Measurements from ENCODE around the gene MPO. TPM values are rescaled to one million over a fixed set of nuclear protein-coding genes. Genes with fewer than 3 reads are reported as not detected.

MPO gene
- total and polyA plus RNA-seq, 9 of the 15 experiments (the other 6 are each of a cell fraction or from before 2014, with no cell fraction given), result 0.04 to 0.47 (median 0.39) TPM; not detected in 6

DNA sequence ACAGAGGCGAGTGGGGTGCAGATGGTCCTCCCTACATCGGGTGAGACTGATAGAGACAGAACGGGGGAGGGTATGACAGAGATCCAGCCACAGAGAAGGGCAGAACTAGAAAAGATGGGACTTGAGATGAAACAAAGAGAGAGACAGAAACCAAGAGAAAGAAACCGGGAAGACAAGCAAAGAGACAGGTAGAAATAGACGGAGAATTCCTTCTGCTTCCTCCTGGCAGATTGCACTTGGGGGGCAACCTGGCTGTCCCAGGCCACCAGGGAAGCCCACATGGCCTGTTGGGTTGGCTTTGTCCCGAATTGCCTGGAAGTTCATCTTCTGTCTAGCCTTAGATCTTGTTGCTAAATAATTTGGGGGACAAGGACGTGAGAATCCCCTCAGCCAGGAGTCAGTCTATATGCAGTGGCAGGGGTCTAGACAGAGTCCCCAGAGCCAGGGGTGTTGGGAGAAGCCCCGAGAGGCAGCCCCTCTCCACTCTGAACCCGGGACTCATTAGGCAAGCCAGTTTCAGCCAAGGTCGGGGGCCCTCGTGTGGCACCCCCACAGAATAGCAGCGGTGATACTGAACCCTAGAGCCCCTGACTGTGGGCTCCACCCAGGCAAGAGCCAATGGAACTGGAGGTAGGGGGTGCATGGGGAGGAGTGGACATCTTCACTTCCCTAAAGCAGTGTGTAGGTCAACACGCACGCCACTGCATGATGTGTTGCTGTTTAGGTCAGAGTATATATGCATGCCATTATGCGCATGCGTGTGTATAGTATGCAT lies 48.5 kb upstream of the MPO start (continued):
- TF ChIP-seq SMARCB1 (IDR thresholded peaks at IDR 0.05; ENCODE audit: insufficient read length, low read depth), result no peak

DNA sequence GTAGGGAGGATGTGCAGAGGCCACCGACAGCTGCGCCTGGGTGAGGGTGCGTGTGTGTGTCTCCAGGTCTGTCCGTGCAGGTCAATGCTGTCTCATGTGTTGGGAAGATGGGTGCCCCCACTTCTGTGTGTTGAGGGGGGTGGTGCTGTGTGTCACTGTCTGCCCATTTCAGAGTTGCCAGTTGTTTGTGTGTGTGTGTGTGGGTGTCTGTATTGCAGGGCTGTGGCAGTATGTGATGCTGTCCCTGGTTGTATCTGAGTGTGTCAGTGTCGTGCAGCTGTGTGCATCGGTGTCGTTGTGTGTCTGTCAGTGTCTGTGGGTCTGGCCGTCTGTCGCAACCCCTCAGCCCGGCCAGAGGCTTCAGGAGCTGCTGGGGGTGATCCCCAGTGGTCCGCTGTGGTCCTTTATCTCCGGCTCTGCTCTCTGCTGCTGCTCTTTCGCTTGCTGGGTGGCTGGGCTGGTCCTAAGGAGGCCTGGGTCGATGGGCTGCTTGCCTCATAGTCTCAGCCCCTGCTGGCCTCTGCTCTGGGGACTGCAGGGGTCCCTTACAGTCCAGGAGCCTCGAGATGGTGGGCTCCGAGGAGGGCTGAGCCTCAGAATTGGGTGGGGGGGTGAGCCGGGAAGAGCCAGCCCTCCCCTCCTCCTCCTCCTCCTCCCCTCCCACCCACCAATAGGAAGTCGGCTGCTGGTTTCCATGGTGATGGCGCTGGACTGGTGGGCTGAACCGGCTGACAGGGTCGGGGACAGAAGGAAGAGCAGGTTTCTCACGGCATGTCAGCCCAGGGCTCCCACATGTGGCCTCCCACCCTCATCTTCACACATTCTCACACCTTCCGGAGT lies 47.7 kb upstream of the MPO start, which contains the start of gene TSPOAP1:
Gene TSPOAP1, minus strand, starts transcription at position 601 of the 840 bp plus-strand sequence. CDS start 875 bp downstream, outside the sequence.
- peak within 1 kb of the TSS; percentile 99 for H3K27ac ChIP-seq (ENCODE audit: extremely low read depth, low read depth, low read length)
- H3K9me1 ChIP-seq (ENCODE audit: control insufficient read depth, insufficient read depth, low read length), result peaks cover 3% of the 10 kb centered on the region
- peak within 1 kb of the TSS; percentile 89 to 100 for H3K9ac ChIP-seq (ENCODE audit: insufficient read depth in 1 of 2, low read depth in 2 of 2, low read length in 2 of 2)
- DNase-seq (ENCODE audit: extremely low read depth in 1 of 4, low spot score in 3 of 4) (peak; percentile 75 to 92 (median 81)), ATAC-seq (peak; percentile 30), FAIRE-seq (peak; percentile 69)
- H3K4me1 ChIP-seq (replicated peaks in 1 of 2; ENCODE audit: control insufficient read depth in 2 of 2, insufficient read depth in 2 of 2, low read length in 2 of 2), result peaks cover 17 to 54% of the 10 kb centered on the region in 2 experiments
- H4K20me1 ChIP-seq (replicated peaks; ENCODE audit: control insufficient read depth, insufficient read depth, low read length), result peaks cover 38% of the 10 kb centered on the region
- intact Hi-C loops (cut with micrococcal nuclease), result loop anchor here (1.0 kb wide), 4 partner anchors 10 to 89 kb away; partner anchors contain the start of genes RNF43 and SUPT4H1
- 3% methylated on average over 18 of the region's 23 CpGs for WGBS (ENCODE audit: insufficient coverage, low coverage, missing lambda C conversion rate)
- peaks cover 28% of the 10 kb centered on the region for H3K36me3 ChIP-seq (ENCODE audit: control insufficient read depth, insufficient read depth, low read length)
- no TSS peak for BruUV-seq (replicated peaks)
- peaks cover 58% of the 10 kb centered on the region for H3K79me2 ChIP-seq (ENCODE audit: control insufficient read depth, insufficient read depth, low read length)
- no peaks in the 10 kb centered on the region for H3K9me3 ChIP-seq (replicated peaks; ENCODE audit: control insufficient read depth, insufficient read depth, low read depth, low read length)
- ChIA-PET CTCF (ENCODE audit: low intra/inter-chr PET ratio) (no interaction called here), POLR2A (interaction anchor here (0.5 to 3.2 kb wide), 19 partner anchors 9 to 1509 kb away, joined by 3 to 35 read pairs (median 4); partner anchors contain the start of genes RNF43, SUPT4H1 and TRIM25)
- no peaks in the 10 kb centered on the region for H3K27me3 ChIP-seq (ENCODE audit: control insufficient read depth in 2 of 2, insufficient read depth in 2 of 2, low read length in 2 of 2)
- peak within 1 kb of the TSS; percentile 90 for H3K4me2 ChIP-seq (ENCODE audit: insufficient read depth, low read length)
- in situ Hi-C loops (cut with MboI), result no loop called here
- no peak within 1 kb of the TSS for H2AFZ ChIP-seq (ENCODE audit: low read depth, low read length)
- peak within 1 kb of the TSS; percentile 91 for H3K4me3 ChIP-seq
- TF ChIP-seq CTBP1 (IDR thresholded peaks at IDR 0.05; ENCODE audit: borderline replicate concordance), result peak; percentile 37; the same call in 1 of the 2 replicates
- TF ChIP-seq RBFOX2 (IDR thresholded peaks at IDR 0.05; ENCODE audit: low read depth, low read length), result peak; percentile 82
- TF ChIP-seq, protein P1, sequence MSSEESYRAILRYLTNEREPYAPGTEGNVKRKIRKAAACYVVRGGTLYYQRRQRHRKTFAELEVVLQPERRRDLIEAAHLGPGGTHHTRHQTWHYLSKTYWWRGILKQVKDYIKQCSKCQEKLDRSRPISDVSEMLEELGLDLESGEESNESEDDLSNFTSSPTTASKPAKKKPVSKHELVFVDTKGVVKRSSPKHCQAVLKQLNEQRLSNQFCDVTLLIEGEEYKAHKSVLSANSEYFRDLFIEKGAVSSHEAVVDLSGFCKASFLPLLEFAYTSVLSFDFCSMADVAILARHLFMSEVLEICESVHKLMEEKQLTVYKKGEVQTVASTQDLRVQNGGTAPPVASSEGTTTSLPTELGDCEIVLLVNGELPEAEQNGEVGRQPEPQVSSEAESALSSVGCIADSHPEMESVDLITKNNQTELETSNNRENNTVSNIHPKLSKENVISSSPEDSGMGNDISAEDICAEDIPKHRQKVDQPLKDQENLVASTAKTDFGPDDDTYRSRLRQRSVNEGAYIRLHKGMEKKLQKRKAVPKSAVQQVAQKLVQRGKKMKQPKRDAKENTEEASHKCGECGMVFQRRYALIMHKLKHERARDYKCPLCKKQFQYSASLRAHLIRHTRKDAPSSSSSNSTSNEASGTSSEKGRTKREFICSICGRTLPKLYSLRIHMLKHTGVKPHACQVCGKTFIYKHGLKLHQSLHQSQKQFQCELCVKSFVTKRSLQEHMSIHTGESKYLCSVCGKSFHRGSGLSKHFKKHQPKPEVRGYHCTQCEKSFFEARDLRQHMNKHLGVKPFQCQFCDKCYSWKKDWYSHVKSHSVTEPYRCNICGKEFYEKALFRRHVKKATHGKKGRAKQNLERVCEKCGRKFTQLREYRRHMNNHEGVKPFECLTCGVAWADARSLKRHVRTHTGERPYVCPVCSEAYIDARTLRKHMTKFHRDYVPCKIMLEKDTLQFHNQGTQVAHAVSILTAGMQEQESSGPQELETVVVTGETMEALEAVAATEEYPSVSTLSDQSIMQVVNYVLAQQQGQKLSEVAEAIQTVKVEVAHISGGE (CRISPR knock-in tag; IDR thresholded peaks at IDR 0.05), result no peak
- TF ChIP-seq, protein P2, sequence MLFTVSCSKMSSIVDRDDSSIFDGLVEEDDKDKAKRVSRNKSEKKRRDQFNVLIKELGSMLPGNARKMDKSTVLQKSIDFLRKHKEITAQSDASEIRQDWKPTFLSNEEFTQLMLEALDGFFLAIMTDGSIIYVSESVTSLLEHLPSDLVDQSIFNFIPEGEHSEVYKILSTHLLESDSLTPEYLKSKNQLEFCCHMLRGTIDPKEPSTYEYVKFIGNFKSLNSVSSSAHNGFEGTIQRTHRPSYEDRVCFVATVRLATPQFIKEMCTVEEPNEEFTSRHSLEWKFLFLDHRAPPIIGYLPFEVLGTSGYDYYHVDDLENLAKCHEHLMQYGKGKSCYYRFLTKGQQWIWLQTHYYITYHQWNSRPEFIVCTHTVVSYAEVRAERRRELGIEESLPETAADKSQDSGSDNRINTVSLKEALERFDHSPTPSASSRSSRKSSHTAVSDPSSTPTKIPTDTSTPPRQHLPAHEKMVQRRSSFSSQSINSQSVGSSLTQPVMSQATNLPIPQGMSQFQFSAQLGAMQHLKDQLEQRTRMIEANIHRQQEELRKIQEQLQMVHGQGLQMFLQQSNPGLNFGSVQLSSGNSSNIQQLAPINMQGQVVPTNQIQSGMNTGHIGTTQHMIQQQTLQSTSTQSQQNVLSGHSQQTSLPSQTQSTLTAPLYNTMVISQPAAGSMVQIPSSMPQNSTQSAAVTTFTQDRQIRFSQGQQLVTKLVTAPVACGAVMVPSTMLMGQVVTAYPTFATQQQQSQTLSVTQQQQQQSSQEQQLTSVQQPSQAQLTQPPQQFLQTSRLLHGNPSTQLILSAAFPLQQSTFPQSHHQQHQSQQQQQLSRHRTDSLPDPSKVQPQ (CRISPR knock-in tag; IDR thresholded peaks at IDR 0.05; ENCODE audit: borderline replicate concordance), result no peak
- TF ChIP-seq KLF10 (CRISPR knock-in tag; IDR thresholded peaks at IDR 0.05), result peak; percentile 13; the same call in 1 of the 2 replicates
- peak; percentile 50 for TF ChIP-seq ELF4 (CRISPR knock-in tag; IDR thresholded peaks at IDR 0.05)
- TF ChIP-seq ARID2 (IDR thresholded peaks at IDR 0.05), result no peak; the same call in 1 of the 2 replicates
- TF ChIP-seq ELF2 (CRISPR knock-in tag; IDR thresholded peaks at IDR 0.05), result peak; percentile 62
- TF ChIP-seq ZZZ3 (IDR thresholded peaks at IDR 0.05), result no peak
- TF ChIP-seq PRMT5 (CRISPR knock-in tag; IDR thresholded peaks at IDR 0.05), result no peak
